IPS DF 4.7 (cell line): ENCODE results near the gene CDC42EP5.

Experiments
- DNase-seq: peaks from one replicate; pipeline ENCODE4 v3.0.0-alpha.2; 2013; ENCODE audit warnings: low spot score; ENCODE audit errors: extremely low read depth

Gene CDC42EP5

GRCh38 chr19:54462655-54463530 is 10.2 kb downstream of the CDC42EP5 start:
- DNase-seq, result no peak

DNA sequence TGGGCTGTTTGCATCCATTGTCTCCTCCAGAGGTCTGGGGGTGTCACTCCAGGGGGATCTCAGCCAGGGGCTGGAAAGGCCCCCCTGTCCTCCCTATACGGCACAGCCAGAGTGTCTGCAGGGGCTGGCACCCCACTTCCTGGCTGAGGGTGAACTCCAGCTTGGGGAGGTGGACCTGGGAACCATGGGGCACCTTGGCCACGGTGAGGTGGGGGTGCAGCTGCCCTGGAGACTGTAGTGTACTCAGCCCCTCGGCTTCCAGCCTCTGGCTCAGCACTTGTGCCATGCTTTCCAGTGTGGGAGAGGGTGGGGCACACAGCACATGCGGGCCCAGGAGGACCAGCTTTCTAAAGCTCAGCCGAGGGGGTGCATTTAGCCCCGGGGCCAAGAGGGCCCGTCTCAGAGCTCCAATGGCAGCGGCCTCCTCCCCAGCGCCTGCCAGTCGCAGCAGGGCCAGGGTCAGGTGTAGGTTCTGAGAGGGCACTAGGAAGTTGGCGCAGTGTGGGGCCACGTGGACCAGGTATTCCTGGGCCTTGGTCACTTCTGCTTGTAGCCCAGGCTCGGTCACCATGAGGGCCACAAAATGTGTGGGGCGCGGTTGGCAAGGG is 10.9 kb downstream of the CDC42EP5 start:
- DNase-seq, result no peak

GRCh38 chr19:54461613-54462012 is 11.5 kb downstream of the CDC42EP5 start:
- DNase-seq, result no peak

- no peak for DNase-seq
These were observed 11.9 kb downstream of the CDC42EP5 start for GRCh38 chr19:54461210-54461609.

- no peak for DNase-seq
These were observed 12.7 kb downstream of the CDC42EP5 start for GRCh38 chr19:54460230-54461005.

- no peak for DNase-seq
These were observed 13.5 kb downstream of the CDC42EP5 start for GRCh38 chr19:54459282-54460229.

DNA sequence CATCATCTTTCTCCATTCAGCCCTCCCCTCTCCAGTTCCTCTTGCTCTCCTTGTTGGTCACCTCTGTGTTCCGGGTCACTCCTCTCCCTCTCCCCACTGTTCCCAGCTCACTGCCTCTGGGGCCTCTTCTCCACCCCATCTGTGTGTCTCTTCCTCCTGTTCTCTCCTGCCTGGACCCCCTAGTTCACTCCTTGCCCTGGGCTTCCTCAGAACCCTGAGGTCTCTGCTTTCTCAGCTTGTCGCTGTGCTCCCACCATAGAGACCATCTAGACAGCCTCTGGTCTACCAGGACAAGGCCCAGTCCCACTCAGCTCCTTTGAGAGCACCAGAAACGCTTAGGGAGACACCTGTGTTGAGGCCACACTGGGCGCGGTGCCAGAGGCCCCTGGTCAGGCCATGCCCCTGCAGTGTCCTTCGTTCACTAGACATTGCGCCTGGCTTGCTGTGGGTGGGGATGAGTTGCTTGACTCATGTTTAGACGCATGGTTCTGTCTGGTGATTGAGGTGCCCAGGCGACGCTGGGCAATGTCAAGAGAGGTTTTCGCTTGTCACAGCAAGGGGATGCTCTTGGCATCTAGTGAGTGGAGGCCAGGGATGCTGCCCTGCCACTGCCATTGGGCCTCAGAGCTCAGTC is 14.3 kb downstream of the CDC42EP5 start:
- no peak for DNase-seq

GRCh38 chr19:54457773-54458647 is 15.1 kb downstream of the CDC42EP5 start:
- no peak for DNase-seq

DNA sequence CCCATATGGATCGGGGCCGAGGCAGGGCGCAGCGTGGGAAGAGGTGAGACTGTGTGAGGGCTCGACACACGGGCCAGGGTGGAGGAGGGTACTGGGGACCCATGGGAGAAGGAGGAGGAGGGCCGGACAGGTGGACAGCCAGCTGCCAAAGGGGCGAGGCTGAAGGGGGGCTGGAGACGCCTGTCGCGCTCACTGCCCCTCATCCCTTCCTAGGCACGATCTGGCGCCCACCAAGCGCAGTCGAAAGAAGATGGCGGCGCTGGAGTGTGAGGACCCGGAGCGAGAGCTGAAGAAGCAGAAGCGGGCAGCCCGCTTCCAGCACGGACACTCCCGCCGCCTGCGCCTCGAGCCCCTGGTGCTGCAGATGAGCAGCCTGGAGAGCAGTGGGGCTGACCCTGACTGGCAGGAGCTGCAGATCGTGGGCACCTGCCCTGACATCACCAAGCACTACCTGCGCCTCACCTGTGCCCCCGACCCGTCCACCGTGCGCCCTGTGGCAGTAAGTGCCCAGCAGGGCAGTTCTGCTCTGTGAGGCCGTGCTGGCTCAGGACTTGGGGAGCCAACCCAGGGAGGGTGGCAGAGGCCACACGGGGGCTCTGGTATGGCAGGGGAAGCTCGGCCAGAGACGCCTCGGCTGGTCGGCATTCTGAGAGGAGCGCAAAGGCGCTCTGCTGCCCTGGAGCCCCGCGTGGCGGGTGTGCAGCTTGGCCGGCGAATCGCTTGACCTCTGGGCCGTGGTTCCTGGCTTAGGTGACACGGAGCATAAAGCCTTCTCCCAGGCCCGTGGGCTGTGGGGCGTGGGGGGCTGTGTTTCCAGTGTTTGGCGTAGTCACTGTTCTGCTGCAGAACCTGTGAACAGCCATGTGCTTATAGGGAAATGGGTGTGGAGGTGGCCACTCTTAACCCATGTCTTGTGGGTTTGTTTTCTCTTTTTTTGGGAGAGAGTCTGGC is 16.4 kb downstream of the CDC42EP5 start:
- no peak for DNase-seq

DNA sequence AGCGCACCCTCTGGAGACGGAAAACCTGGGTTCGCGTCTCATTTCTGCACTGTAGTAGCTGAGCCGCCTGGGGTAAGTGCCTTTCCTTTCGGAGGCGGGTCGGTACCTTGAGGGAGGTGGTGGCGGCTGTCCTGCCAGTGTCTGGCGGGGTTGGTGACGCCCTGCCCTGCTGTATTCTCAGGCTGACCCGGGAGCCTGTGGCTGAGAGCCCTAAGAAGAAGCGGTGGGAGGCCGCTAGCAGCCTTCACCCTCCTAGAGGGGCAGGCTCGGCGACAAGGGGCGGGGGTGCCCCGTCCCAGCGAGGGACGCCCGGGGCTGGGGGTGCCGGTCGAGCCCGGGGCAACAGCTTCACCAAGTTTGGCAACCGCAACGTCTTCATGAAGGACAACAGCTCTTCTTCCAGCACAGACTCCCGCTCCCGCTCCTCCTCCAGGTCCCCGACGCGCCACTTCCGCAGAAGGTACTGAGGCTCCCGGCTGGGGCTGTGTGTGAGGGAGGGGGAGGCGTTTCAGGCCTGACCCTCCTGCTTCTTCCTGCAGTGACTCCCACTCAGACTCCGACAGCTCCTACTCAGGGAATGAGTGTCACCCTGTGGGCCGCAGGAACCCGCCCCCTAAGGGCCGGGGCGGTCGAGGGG is 17.2 kb downstream of the CDC42EP5 start:
- no peak for DNase-seq

DNA sequence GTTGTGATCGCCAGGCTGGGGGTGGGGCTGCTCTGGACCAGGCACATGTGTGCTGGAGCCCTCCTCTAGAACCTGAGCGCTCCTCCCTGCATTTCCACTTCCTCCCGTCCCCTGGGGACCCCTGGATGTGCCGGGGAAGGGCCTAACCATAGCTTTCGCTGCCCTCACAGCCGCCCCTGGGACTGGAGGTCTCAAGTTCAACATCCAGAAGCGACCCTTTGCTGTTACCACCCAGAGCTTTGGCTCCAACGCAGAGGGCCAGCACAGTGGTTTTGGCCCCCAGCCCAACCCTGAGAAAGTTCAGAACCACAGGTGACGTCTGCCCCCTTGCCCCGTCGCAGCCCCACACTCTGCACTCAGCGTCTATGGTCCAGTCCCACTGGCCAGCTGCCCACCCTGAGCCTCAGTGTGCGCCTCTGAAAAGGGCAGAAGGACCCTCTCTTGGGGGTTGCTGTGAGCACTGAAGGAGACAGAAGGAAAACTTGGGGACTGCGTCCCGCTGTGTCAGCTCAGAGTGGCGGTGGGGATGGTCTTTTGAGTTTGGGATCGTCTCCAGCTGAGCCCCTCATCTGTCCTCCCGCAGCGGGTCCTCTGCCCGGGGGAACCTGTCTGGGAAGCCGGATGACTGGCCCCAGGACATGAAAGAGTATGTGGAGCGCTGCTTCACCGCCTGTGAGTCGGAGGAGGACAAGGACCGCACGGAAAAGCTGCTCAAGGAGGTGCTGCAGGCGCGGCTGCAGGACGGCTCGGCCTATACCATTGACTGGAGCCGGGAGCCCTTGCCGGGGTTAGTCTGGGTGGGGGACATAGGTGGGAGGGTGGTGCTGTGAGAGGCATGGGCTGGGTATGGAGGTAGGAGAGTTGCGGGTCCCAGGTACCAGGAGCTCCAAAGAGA is 18.1 kb downstream of the CDC42EP5 start:
- DNase-seq, result no peak

DNA sequence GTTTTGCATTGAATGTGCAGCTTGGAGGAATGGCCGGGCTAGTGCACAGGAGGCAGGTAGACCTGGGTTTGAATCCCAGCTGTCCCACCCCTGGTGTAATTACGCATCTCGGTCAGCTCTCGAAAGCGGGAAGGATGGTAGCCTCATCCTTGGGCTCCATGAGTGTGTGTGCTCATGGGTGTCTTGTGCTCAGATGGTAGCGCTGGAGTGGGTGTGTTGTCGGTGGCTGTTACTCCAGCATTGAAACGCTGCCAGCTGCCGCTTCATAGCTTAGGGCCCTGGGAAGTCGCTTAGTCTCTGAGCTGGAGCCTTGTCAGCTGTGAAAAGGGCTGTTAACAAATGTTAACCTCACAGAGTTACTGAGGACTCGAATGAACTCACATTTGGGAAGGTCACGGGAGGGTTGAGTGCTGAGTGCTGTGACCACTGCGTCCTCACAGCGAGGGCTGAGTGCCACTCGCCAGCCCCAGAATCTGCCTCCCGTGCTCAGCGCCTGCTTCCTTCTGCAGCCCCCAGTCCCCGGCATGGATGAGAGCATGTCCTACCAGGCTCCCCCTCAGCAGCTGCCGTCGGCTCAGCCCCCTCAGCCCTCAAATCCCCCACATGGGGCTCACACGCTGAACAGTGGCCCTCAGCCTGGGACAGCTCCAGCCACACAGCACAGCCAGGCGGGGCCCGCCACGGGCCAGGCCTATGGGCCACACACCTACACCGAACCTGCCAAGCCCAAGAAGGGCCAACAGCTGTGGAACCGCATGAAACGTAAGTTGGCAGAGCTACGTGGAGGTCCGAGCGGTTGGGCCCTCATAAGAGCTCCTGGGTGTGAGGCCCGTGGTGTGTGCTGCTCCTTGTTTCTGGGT is 18.9 kb downstream of the CDC42EP5 start:
- DNase-seq, result no peak

- DNase-seq, result no peak
These were observed 20.5 kb downstream of the CDC42EP5 start for GRCh38 chr19:54452626-54453025.

GRCh38 chr19:54451997-54452396 is 21.1 kb downstream of the CDC42EP5 start:
- DNase-seq, result no peak

GRCh38 chr19:54451331-54451871 is 21.7 kb downstream of the CDC42EP5 start:
- DNase-seq, result no peak

GRCh38 chr19:54449701-54450069 is 23.4 kb downstream of the CDC42EP5 start:
- no peak for DNase-seq
